Measurements from ENCODE around the gene EHMT1. TPM values are rescaled to one million over a fixed set of nuclear protein-coding genes. Genes with fewer than 3 reads are reported as not detected.

EHMT1 gene
- polyA plus RNA-seq, 1 experiment, result 23.3 TPM

- H3K4me3 ChIP-seq (ENCODE audit: low read depth, low read length), result no peak overlapping the region
- ChIA-PET POLR2A (no interaction called here), CTCF (no interaction called here)
- H3K36me3 ChIP-seq (ENCODE audit: control insufficient read depth, insufficient read depth, low read length), result no peaks in the 10 kb centered on the region
- DNase-seq (ENCODE audit: low read depth), result no peak
- no peaks in the 10 kb centered on the region for H3K27me3 ChIP-seq (ENCODE audit: control insufficient read depth, insufficient read depth, low read length)
- no peak for TF ChIP-seq CTCF (IDR thresholded peaks at IDR 0.05; ENCODE audit: insufficient read depth, low read depth, low read length)
Observed at GRCh38 chr9:137865581-137866145, 246.9 kb downstream of the EHMT1 start.

- DNase-seq (ENCODE audit: low read depth), result no peak
- no peak for TF ChIP-seq CTCF (IDR thresholded peaks at IDR 0.05; ENCODE audit: insufficient read depth, low read depth, low read length)
- Histone ChIP-seq H3K27me3 (ENCODE audit: control insufficient read depth, insufficient read depth, low read length) (no peaks in the 10 kb centered on the region), H3K36me3 (ENCODE audit: control insufficient read depth, insufficient read depth, low read length) (no peaks in the 10 kb centered on the region), H3K4me3 (ENCODE audit: low read depth, low read length) (no peak overlapping the region)
- ChIA-PET CTCF (no interaction called here), POLR2A (no interaction called here)
Observed at GRCh38 chr9:137866226-137867141, 247.7 kb downstream of the EHMT1 start.

DNA sequence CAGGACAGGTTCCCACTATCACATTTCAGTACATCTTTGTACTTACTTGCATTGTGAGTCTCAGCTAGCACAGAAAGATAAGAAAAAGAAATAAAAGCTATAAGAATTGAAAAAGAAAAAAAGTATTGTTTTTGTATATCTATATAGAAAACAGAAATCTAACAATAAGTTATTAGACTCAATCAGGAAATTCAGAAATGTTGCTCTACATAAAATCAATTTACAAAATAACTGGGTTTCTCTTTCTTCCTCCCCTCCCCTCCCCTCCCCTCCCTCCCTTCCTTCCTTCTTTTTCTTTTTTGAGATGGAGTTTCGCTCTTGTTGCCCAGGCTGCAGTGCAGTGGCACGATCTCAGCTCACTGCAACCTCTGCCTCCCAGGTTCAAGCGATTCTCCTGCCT, 251.6 kb downstream of the EHMT1 start:
- ChIA-PET POLR2A (no interaction called here), CTCF (no interaction called here)
- Histone ChIP-seq H3K27me3 (ENCODE audit: control insufficient read depth, insufficient read depth, low read length) (no peaks in the 10 kb centered on the region), H3K36me3 (ENCODE audit: control insufficient read depth, insufficient read depth, low read length) (no peaks in the 10 kb centered on the region), H3K4me3 (ENCODE audit: low read depth, low read length) (no peak overlapping the region)
- DNase-seq (ENCODE audit: low read depth), result no peak
- TF ChIP-seq CTCF (IDR thresholded peaks at IDR 0.05; ENCODE audit: insufficient read depth, low read depth, low read length), result no peak

GRCh38 chr9:137872296-137872695, 253.5 kb downstream of the EHMT1 start:
- CTCF ChIA-PET, result no interaction called here
- POLR2A ChIA-PET, result no interaction called here
- Histone ChIP-seq H3K27me3 (ENCODE audit: control insufficient read depth, insufficient read depth, low read length) (peaks cover 2% of the 10 kb centered on the region; the same call in 1 of the 2 replicates), H3K36me3 (ENCODE audit: control insufficient read depth, insufficient read depth, low read length) (no peaks in the 10 kb centered on the region), H3K4me3 (ENCODE audit: low read depth, low read length) (no peak overlapping the region)
- DNase-seq (ENCODE audit: low read depth), result no peak
- no peak for TF ChIP-seq CTCF (IDR thresholded peaks at IDR 0.05; ENCODE audit: insufficient read depth, low read depth, low read length)

- Histone ChIP-seq H3K36me3 (ENCODE audit: control insufficient read depth, insufficient read depth, low read length) (no peaks in the 10 kb centered on the region), H3K27me3 (ENCODE audit: control insufficient read depth, insufficient read depth, low read length) (peaks cover 2% of the 10 kb centered on the region; the same call in 1 of the 2 replicates), H3K4me3 (ENCODE audit: low read depth, low read length) (no peak overlapping the region)
- ChIA-PET POLR2A (no interaction called here), CTCF (no interaction called here)
- no peak for DNase-seq (ENCODE audit: low read depth)
- no peak for TF ChIP-seq CTCF (IDR thresholded peaks at IDR 0.05; ENCODE audit: insufficient read depth, low read depth, low read length)
Observed at GRCh38 chr9:137873408-137873807, 254.6 kb downstream of the EHMT1 start.
